Small intestine (tissue), 7 donors: Measurements from ENCODE around the gene TNFSF4. TPM values are rescaled to one million over a fixed set of nuclear protein-coding genes. Genes with fewer than 3 reads are reported as not detected.
A peak's percentile ranks its signal among the peaks of the same experiment; 100 is the strongest.

Experiments used
- DNase-seq, 2 donors: peaks; one replicate each; pipeline versions ENCODE4 v3.0.0 to v3.0.0-alpha.2; 2013
- FAIRE-seq: peaks from 2 replicates; lab custom pipeline; 2012; peaks lifted over from hg19 to GRCh38; lab: Jason Lieb, UNC
- H3K27ac ChIP-seq, 3 donors: one replicate each; pipeline ENCODE4 v1.5.1; 2013; ENCODE audit warnings: low read length in 2 of 3, mild to moderate bottlenecking in 2 of 3, control low read depth in 1 of 3, inconsistent platforms in 1 of 3, low read depth in 1 of 3, moderate library complexity in 1 of 3
- H3K27me3 ChIP-seq, 3 donors: one replicate each; pipeline ENCODE4 v1.6.1; 2013; ENCODE audit warnings: low read length in 3 of 3, inconsistent platforms in 1 of 3; ENCODE audit not compliant: control insufficient read depth in 3 of 3, insufficient read depth in 3 of 3
- H3K36me3 ChIP-seq, 3 donors: one replicate each; pipeline ENCODE4 v1.6.1; 2013; ENCODE audit warnings: low read length in 3 of 3, inconsistent platforms in 1 of 3, low read depth in 1 of 3, mild to moderate bottlenecking in 1 of 3, moderate library complexity in 1 of 3; ENCODE audit not compliant: control insufficient read depth in 3 of 3, insufficient read depth in 2 of 3
- H3K4me1 ChIP-seq, 3 donors: one replicate each; pipeline ENCODE4 v1.6.1; 2013; ENCODE audit warnings: low read length in 2 of 3, inconsistent platforms in 1 of 3, low read depth in 1 of 3, mild to moderate bottlenecking in 1 of 3, moderate library complexity in 1 of 3; ENCODE audit not compliant: control insufficient read depth in 3 of 3, insufficient read depth in 2 of 3
- H3K4me3 ChIP-seq, 3 donors: one replicate each; pipeline ENCODE4 v1.5.1; 2013; ENCODE audit warnings: low read length in 3 of 3, control low read depth in 1 of 3, inconsistent platforms in 1 of 3, low read depth in 1 of 3, mild to moderate bottlenecking in 1 of 3, moderate library complexity in 1 of 3
- H3K9me3 ChIP-seq, 2 donors: one replicate each; pipeline ENCODE4 v1.6.1; 2013; ENCODE audit warnings: low read depth in 1 of 2, low read length in 1 of 2; ENCODE audit not compliant: control insufficient read depth in 2 of 2, insufficient read depth in 1 of 2
- WGBS, 3 donors: extraction: QIAGEN DNeasy Blood & Tissue Kit; methylation state at CpG; one replicate each; pipeline ENCODE4 v1.1.7; 2013; 5-methylcytosine and 5-hydroxymethylcytosine counted together
- polyA plus RNA-seq, 4 donors: library from polyadenylated mRNA; stranded (reverse) in 3 of 4; unstranded in 1 of 4; fragments of 200-250 nt in 3 of 4; fragments of 120-200 nt in 1 of 4; gene quantifications; one replicate each; pipeline versions ENCODE4 v1.2.1 to v1.2.3, GENCODE V29; 2013
- donor health status: healthy with polysubstance abuse.
- donor health status: control.
- donor health status: control.
- donor health status: Bipolar disorder and iron deficiency.
- donor health status: healthy.

Gene TNFSF4
- polyA plus RNA-seq, 4 donors: 0.22 to 0.81 TPM; not detected in 2

- DNase-seq (no peak), FAIRE-seq (no peak)
- Histone ChIP-seq H3K4me1 (peaks cover 0 to 38% (median 3%) of the 10 kb centered on the region in 3 donors), H3K27ac (no peak overlapping the region), H3K9me3 (no peaks in the 10 kb centered on the region), H3K36me3 (no peaks in the 10 kb centered on the region), H3K27me3 (no peaks in the 10 kb centered on the region), H3K4me3 (no peak overlapping the region)
- WGBS, 3 donors: 85 to 100% (median 90%) methylated on average over 1 of the region's 1 CpG
Observed at GRCh38 chr1:173208146-173208545, 1.0 kb upstream of the TNFSF4 start.

- no peak for FAIRE-seq
- H3K4me1 ChIP-seq: peaks cover 0 to 27% (median 0%) of the 10 kb centered on the region in 3 donors
- H3K27me3 ChIP-seq: no peaks in the 10 kb centered on the region
- no peaks in the 10 kb centered on the region for H3K36me3 ChIP-seq
- no peaks in the 10 kb centered on the region for H3K9me3 ChIP-seq
- WGBS, 3 donors: 50 to 75% (median 54%) methylated on average over 7 of the region's 7 CpGs
- peak; percentile 19 to 55 for DNase-seq
- no peak overlapping the region for H3K4me3 ChIP-seq
- H3K27ac ChIP-seq: peak overlapping the region in 1 of 3 donors; percentile 31
Observed at GRCh38 chr1:173205146-173206051, 1.7 kb downstream of the TNFSF4 start.

GRCh38 chr1:173204693-173205092 lies 2.4 kb downstream of the TNFSF4 start:
- DNase-seq (no peak), FAIRE-seq (no peak)
- Histone ChIP-seq H3K36me3 (no peaks in the 10 kb centered on the region), H3K4me3 (no peak overlapping the region), H3K27me3 (no peaks in the 10 kb centered on the region), H3K4me1 (peaks cover 0 to 20% (median 0%) of the 10 kb centered on the region in 3 donors), H3K9me3 (no peaks in the 10 kb centered on the region), H3K27ac (no peak overlapping the region)
- 81 to 91% (median 83%) methylated on average over 1 of the region's 1 CpG for WGBS, 3 donors

GRCh38 chr1:173202424-173203145 lies 4.5 kb downstream of the TNFSF4 start:
- WGBS, 3 donors: 41 to 53% (median 48%) methylated on average over 5 of the region's 5 CpGs
- Histone ChIP-seq H3K4me3 (no peak overlapping the region), H3K27me3 (no peaks in the 10 kb centered on the region), H3K4me1 (peaks cover 0 to 16% (median 0%) of the 10 kb centered on the region in 3 donors), H3K36me3 (no peaks in the 10 kb centered on the region), H3K27ac (no peak overlapping the region), H3K9me3 (no peaks in the 10 kb centered on the region)
- DNase-seq (peak; percentile 51 to 64), FAIRE-seq (no peak)

GRCh38 chr1:173201969-173202368 lies 5.2 kb downstream of the TNFSF4 start:
- WGBS, 3 donors: 72 to 86% (median 80%) methylated on average over 1 of the region's 1 CpG

GRCh38 chr1:173195596-173196088 lies 11.5 kb downstream of the TNFSF4 start:
- H3K4me1 ChIP-seq: peaks cover 0 to 2% (median under 1%) of the 10 kb centered on the region in 3 donors
- no peak overlapping the region for H3K27ac ChIP-seq
- 53 to 69% (median 61%) methylated on average over 5 of the region's 5 CpGs for WGBS, 3 donors
- H3K27me3 ChIP-seq: no peaks in the 10 kb centered on the region
- no peaks in the 10 kb centered on the region for H3K9me3 ChIP-seq
- H3K36me3 ChIP-seq: no peaks in the 10 kb centered on the region
- no peak overlapping the region for H3K4me3 ChIP-seq
- no peak for FAIRE-seq
- DNase-seq: no peak

More at GRCh38 chr1:173201969-173202368, 5.2 kb downstream of the TNFSF4 start:
- Histone ChIP-seq H3K4me3 (no peak overlapping the region), H3K36me3 (no peaks in the 10 kb centered on the region), H3K9me3 (no peaks in the 10 kb centered on the region), H3K27me3 (no peaks in the 10 kb centered on the region), H3K4me1 (peaks cover 0 to 11% (median 0%) of the 10 kb centered on the region in 3 donors), H3K27ac (no peak overlapping the region)
- FAIRE-seq: no peak
- DNase-seq: no peak

GRCh38 chr1:173193639-173194038 lies 13.5 kb downstream of the TNFSF4 start:
- H3K27ac ChIP-seq: no peak overlapping the region
- no peaks in the 10 kb centered on the region for H3K36me3 ChIP-seq
- peaks cover 0 to 8% (median 7%) of the 10 kb centered on the region in 3 donors for H3K4me1 ChIP-seq
- no peaks in the 10 kb centered on the region for H3K9me3 ChIP-seq
- no peak for DNase-seq
- H3K27me3 ChIP-seq: no peaks in the 10 kb centered on the region
- FAIRE-seq: no peak
- WGBS, 3 donors: 79 to 92% (median 89%) methylated on average over 2 of the region's 2 CpGs
- H3K4me3 ChIP-seq: no peak overlapping the region

- FAIRE-seq: no peak
- no peak overlapping the region for H3K4me3 ChIP-seq
- H3K36me3 ChIP-seq: no peaks in the 10 kb centered on the region
- no peaks in the 10 kb centered on the region for H3K27me3 ChIP-seq
- H3K9me3 ChIP-seq: no peaks in the 10 kb centered on the region
- DNase-seq: peak in 1 of 2 donors; percentile 8
- H3K4me1 ChIP-seq: peaks cover 0 to 8% (median 7%) of the 10 kb centered on the region in 3 donors
- 46 to 69% (median 66%) methylated on average over 2 of the region's 2 CpGs for WGBS, 3 donors
- H3K27ac ChIP-seq: no peak overlapping the region
Observed at GRCh38 chr1:173191011-173191705, 16.0 kb downstream of the TNFSF4 start.
